ENCODE results near the gene ACOT9. TPM values are rescaled to one million over a fixed set of nuclear protein-coding genes. Genes with fewer than 3 reads are reported as not detected.

ACOT9 gene
- total RNA-seq, 1 donor from 2014 or later: 59.6 TPM

- no peak overlapping the region for H3K9ac ChIP-seq (ENCODE audit: low read length)
- Mint-ChIP-seq H3K9me3 (ENCODE audit: unreplicated experiment) (no peaks in the 10 kb centered on the region), H3K27ac (ENCODE audit: unreplicated experiment) (no peak overlapping the region), H3K36me3 (ENCODE audit: low read depth, unreplicated experiment) (peaks cover 3% of the 10 kb centered on the region), H3K27me3 (ENCODE audit: low read depth, unreplicated experiment) (no peaks in the 10 kb centered on the region), H3K4me1 (ENCODE audit: low read depth, unreplicated experiment) (no peaks in the 10 kb centered on the region), H3K4me3 (ENCODE audit: unreplicated experiment) (no peak overlapping the region)
- FAIRE-seq (peak; percentile 90), DNase-seq (ENCODE audit: low read depth) (no peak)
- H4K20me1 ChIP-seq (ENCODE audit: insufficient read depth, low read length): peaks cover 29% of the 10 kb centered on the region
- no peaks in the 10 kb centered on the region for H3K9me3 ChIP-seq (ENCODE audit: insufficient read depth, low read depth, low read length)
- no peak overlapping the region for H3K27ac ChIP-seq (ENCODE audit: low read depth, low read length)
- H3K4me3 ChIP-seq (ENCODE audit: insufficient read depth, low read depth, low read length): no peak overlapping the region
- H3K4me2 ChIP-seq (ENCODE audit: low read length): no peak overlapping the region
- no peaks in the 10 kb centered on the region for H3K4me1 ChIP-seq (ENCODE audit: insufficient read depth, low read length)
- H3K36me3 ChIP-seq (ENCODE audit: insufficient read depth, low read length): peaks cover 15% of the 10 kb centered on the region
- H3K79me2 ChIP-seq (ENCODE audit: insufficient read depth, low read length): peaks cover 52% of the 10 kb centered on the region
- no peaks in the 10 kb centered on the region for H3K27me3 ChIP-seq (ENCODE audit: insufficient read depth, low read length)
- TF ChIP-seq CTCF (IDR thresholded peaks at IDR 0.05; ENCODE audit: insufficient read depth, low read depth, low read length): no peak
- TF ChIP-seq EZH2 (IDR thresholded peaks at IDR 0.05; ENCODE audit: insufficient read depth, low read length): no peak
- no peak overlapping the region for H2AFZ ChIP-seq (ENCODE audit: low read depth, low read length)
Measured at GRCh38 chrX:23732704-23733103, 10.4 kb downstream of the ACOT9 start.

GRCh38 chrX:23731951-23732350 is 11.1 kb downstream of the ACOT9 start:
- H3K36me3 Mint-ChIP-seq (ENCODE audit: low read depth, unreplicated experiment): peaks cover 3% of the 10 kb centered on the region
- FAIRE-seq: peak; percentile 32

More at GRCh38 chrX:23731951-23732350, 11.1 kb downstream of the ACOT9 start:
- Histone ChIP-seq H3K4me3 (ENCODE audit: insufficient read depth, low read depth, low read length) (no peak overlapping the region), H3K27ac (ENCODE audit: low read depth, low read length) (no peak overlapping the region), H4K20me1 (ENCODE audit: insufficient read depth, low read length) (peaks cover 23% of the 10 kb centered on the region), H2AFZ (ENCODE audit: low read depth, low read length) (no peak overlapping the region), H3K36me3 (ENCODE audit: insufficient read depth, low read length) (peaks cover 18% of the 10 kb centered on the region), H3K79me2 (ENCODE audit: insufficient read depth, low read length) (peaks cover 44% of the 10 kb centered on the region), H3K9me3 (ENCODE audit: insufficient read depth, low read depth, low read length) (no peaks in the 10 kb centered on the region), H3K27me3 (ENCODE audit: insufficient read depth, low read length) (no peaks in the 10 kb centered on the region), H3K4me2 (ENCODE audit: low read length) (no peak overlapping the region), H3K4me1 (ENCODE audit: insufficient read depth, low read length) (no peaks in the 10 kb centered on the region), H3K9ac (ENCODE audit: low read length) (no peak overlapping the region)
- H3K9me3 Mint-ChIP-seq (ENCODE audit: unreplicated experiment): no peaks in the 10 kb centered on the region
- TF ChIP-seq EZH2 (IDR thresholded peaks at IDR 0.05; ENCODE audit: insufficient read depth, low read length): no peak
- TF ChIP-seq CTCF (IDR thresholded peaks at IDR 0.05; ENCODE audit: insufficient read depth, low read depth, low read length): no peak
- H3K4me3 Mint-ChIP-seq (ENCODE audit: unreplicated experiment): no peak overlapping the region
- no peak for DNase-seq (ENCODE audit: low read depth)
- peak overlapping the region; percentile 5 for H3K27ac Mint-ChIP-seq (ENCODE audit: unreplicated experiment)
- H3K27me3 Mint-ChIP-seq (ENCODE audit: low read depth, unreplicated experiment): no peaks in the 10 kb centered on the region
- no peaks in the 10 kb centered on the region for H3K4me1 Mint-ChIP-seq (ENCODE audit: low read depth, unreplicated experiment)

Data from astrocyte (in vitro differentiated cells and primary cell).